H9 (cell line): ENCODE results near the gene MGAT5B. TPM values are rescaled to one million over a fixed set of nuclear protein-coding genes. Genes with fewer than 3 reads are reported as not detected.

ENCODE experiments used
- DNase-seq: peaks from one replicate; pipeline ENCODE4 v3.0.0-alpha.2; 2017
- H2AFZ ChIP-seq: one replicate; pipeline ENCODE4 v1.6.1; 2013; ENCODE audit warnings: mild to moderate bottlenecking, low read length, control low read depth, moderate library complexity
- H2AK5ac ChIP-seq: 2 replicates; pipeline ENCODE4 v1.6.1; 2013; ENCODE audit warnings: low read length, control low read depth, mixed read lengths; ENCODE audit not compliant: insufficient read length
- H2BK120ac ChIP-seq: one replicate; pipeline ENCODE4 v1.6.1; 2013; ENCODE audit warnings: low read depth, mild to moderate bottlenecking, low read length, control low read depth, inconsistent platforms; ENCODE audit not compliant: poor library complexity, severe bottlenecking
- H2BK12ac ChIP-seq: 2 replicates; pipeline ENCODE4 v1.6.1; 2013; ENCODE audit warnings: low read length, control low read depth, mixed read lengths, low read depth; ENCODE audit not compliant: insufficient read length
- H2BK15ac ChIP-seq: 2 replicates; pipeline ENCODE4 v1.6.1; 2013; ENCODE audit warnings: low read depth, low read length, control low read depth
- H2BK20ac ChIP-seq: one replicate; pipeline ENCODE4 v1.6.1; 2013; ENCODE audit warnings: low read depth, mild to moderate bottlenecking, low read length, control low read depth, inconsistent platforms; ENCODE audit not compliant: poor library complexity, severe bottlenecking
- H2BK5ac ChIP-seq: 2 replicates; pipeline ENCODE4 v1.6.1; 2013; ENCODE audit warnings: low read length, control low read depth, mixed read lengths; ENCODE audit not compliant: insufficient read length
- H3K14ac ChIP-seq: 2 replicates; pipeline ENCODE4 v1.6.1; 2013; ENCODE audit warnings: low read length, control low read depth; ENCODE audit not compliant: insufficient read depth
- H3K18ac ChIP-seq: 2 replicates; pipeline ENCODE4 v1.6.1; 2013; ENCODE audit warnings: low read depth, mild to moderate bottlenecking, mixed read lengths, low read length, control low read depth; ENCODE audit not compliant: insufficient read length
- H3K23ac ChIP-seq: 2 replicates; pipeline ENCODE4 v1.6.1; 2013; ENCODE audit warnings: low read length, control low read depth, mixed read lengths, low read depth; ENCODE audit not compliant: insufficient read length
- H3K23me2 ChIP-seq: 2 replicates; pipeline ENCODE4 v1.6.1; 2013; ENCODE audit warnings: low read depth, mild to moderate bottlenecking, mixed read lengths, low read length, control low read depth; ENCODE audit not compliant: insufficient read length, poor library complexity, severe bottlenecking
- H3K27ac ChIP-seq: 2 replicates; pipeline ENCODE4 v1.5.1; 2013; ENCODE audit warnings: low read length, control low read depth, mixed read lengths, low read depth; ENCODE audit not compliant: insufficient read length
- H3K27me3 ChIP-seq: 2 replicates; pipeline ENCODE4 v1.6.1; 2013; ENCODE audit warnings: low read length, control low read depth, inconsistent platforms; ENCODE audit not compliant: insufficient read depth
- H3K4ac ChIP-seq: 2 replicates; pipeline ENCODE4 v1.6.1; 2013; ENCODE audit warnings: low read depth, mild to moderate bottlenecking, control low read depth, inconsistent platforms, low read length, moderate library complexity
- H3K4me1 ChIP-seq: 2 replicates; pipeline ENCODE4 v1.6.1; 2013; ENCODE audit warnings: low read length, control low read depth, inconsistent platforms; ENCODE audit not compliant: insufficient read depth
- H3K4me2 ChIP-seq: 2 replicates; pipeline ENCODE4 v1.6.1; 2013; ENCODE audit warnings: low read length, control low read depth, mixed read lengths; ENCODE audit not compliant: insufficient read length, insufficient read depth
- H3K56ac ChIP-seq: 2 replicates; pipeline ENCODE4 v1.6.1; 2013; ENCODE audit warnings: low read depth, mild to moderate bottlenecking, mixed read lengths, low read length, control low read depth; ENCODE audit not compliant: insufficient read length
- H3K79me1 ChIP-seq: 2 replicates; pipeline ENCODE4 v1.6.1; 2013; ENCODE audit warnings: low read depth, mild to moderate bottlenecking, moderate library complexity, low read length, control low read depth, inconsistent platforms; ENCODE audit not compliant: insufficient read depth, poor library complexity, severe bottlenecking
- H3K79me2 ChIP-seq: 2 replicates; pipeline ENCODE4 v1.6.1; 2013; ENCODE audit warnings: low read length, control low read depth, inconsistent platforms; ENCODE audit not compliant: insufficient read depth
- H3K9ac ChIP-seq: 2 replicates; pipeline ENCODE4 v1.6.1; 2013; ENCODE audit warnings: low read length, control low read depth, mixed read lengths; ENCODE audit not compliant: insufficient read length; ENCODE audit errors: extremely low read depth
- H3K9me3 ChIP-seq: one replicate; pipeline ENCODE4 v1.6.1; 2013; ENCODE audit warnings: low read depth, low read length, inconsistent platforms; ENCODE audit not compliant: control insufficient read depth
- H3T11ph ChIP-seq: one replicate; pipeline ENCODE4 v1.6.1; 2013; ENCODE audit warnings: mild to moderate bottlenecking, low read length, control low read depth, inconsistent platforms
- H4K20me1 ChIP-seq: one replicate; pipeline ENCODE4 v1.6.1; 2013; ENCODE audit not compliant: control insufficient read depth, insufficient read length, insufficient read depth
- H4K5ac ChIP-seq: 2 replicates; pipeline ENCODE4 v1.6.1; 2013; ENCODE audit warnings: low read depth, mild to moderate bottlenecking, mixed read lengths, low read length, control low read depth; ENCODE audit not compliant: insufficient read length
- H4K8ac ChIP-seq: replicated peaks from 2 replicates; pipeline ENCODE4 v1.6.1; 2013; ENCODE audit warnings: low read length, control low read depth, mixed read lengths, low read depth; ENCODE audit not compliant: insufficient read length
- H4K91ac ChIP-seq: 2 replicates; pipeline ENCODE4 v1.6.1; 2013; ENCODE audit warnings: low read depth, mild to moderate bottlenecking, moderate library complexity, mixed read lengths, low read length, control low read depth; ENCODE audit not compliant: insufficient read length
- H3K27ac Mint-ChIP-seq, 3 experiments: 2 replicates in 2 of 3; 3 replicates in 1 of 3; pipeline ENCODE4 v1.8.0; 2020 to 2021; ENCODE audit warnings: mixed read lengths in 3 of 3, mild to moderate bottlenecking in 1 of 3, moderate library complexity in 1 of 3
- H3K27me3 Mint-ChIP-seq: 2 replicates; pipeline ENCODE4 v1.8.0; 2021; ENCODE audit warnings: low read depth, mild to moderate bottlenecking, moderate library complexity, mixed read lengths
- H3K36me3 Mint-ChIP-seq, 3 experiments: 2 replicates in 2 of 3; 3 replicates in 1 of 3; pipeline ENCODE4 v1.8.0; 2020 to 2021; ENCODE audit warnings: low read depth in 3 of 3, mixed read lengths in 3 of 3; ENCODE audit not compliant: insufficient read depth in 1 of 3
- H3K4me1 Mint-ChIP-seq, 2 experiments: 2 replicates each; pipeline ENCODE4 v1.8.0; 2020; ENCODE audit warnings: mixed read lengths in 2 of 2
- H3K4me3 Mint-ChIP-seq, 2 experiments: 2 replicates in 1 of 2; 3 replicates in 1 of 2; pipeline ENCODE4 v1.8.0; 2020 to 2021; ENCODE audit warnings: mild to moderate bottlenecking in 2 of 2, mixed read lengths in 2 of 2, moderate library complexity in 1 of 2
- H3K9me3 Mint-ChIP-seq, 2 experiments: 2 replicates in 1 of 2; 3 replicates in 1 of 2; pipeline ENCODE4 v1.8.0; 2020; ENCODE audit warnings: mild to moderate bottlenecking in 2 of 2, mixed read lengths in 2 of 2, moderate library complexity in 1 of 2
- CTCF ChIP-seq: fragments of 200-600 bp; sonication (generic); conservative IDR thresholded peaks from 3 replicates; pipeline ENCODE4 v1.8.0; 2021; ENCODE audit warnings: antibody characterized with exemption, mild to moderate bottlenecking
- WGBS: extraction: QIAGEN DNeasy Blood & Tissue Kit; methylation state at CpG from one replicate; pipeline ENCODE4 v1.1.7; 2013; ENCODE audit warnings: missing lambda C conversion rate, low lambda C conversion rate, mixed read lengths; ENCODE audit not compliant: insufficient read length; ENCODE audit errors: extremely low coverage; 5-methylcytosine and 5-hydroxymethylcytosine counted together
- total RNA-seq: library from RNA; stranded (reverse); gene quantifications from 2 replicates; pipeline ENCODE4 v1.2.1, GENCODE V29; 2021

MGAT5B gene
- total RNA-seq, 1 experiment from 2014 or later, result 4.9 TPM

DNA sequence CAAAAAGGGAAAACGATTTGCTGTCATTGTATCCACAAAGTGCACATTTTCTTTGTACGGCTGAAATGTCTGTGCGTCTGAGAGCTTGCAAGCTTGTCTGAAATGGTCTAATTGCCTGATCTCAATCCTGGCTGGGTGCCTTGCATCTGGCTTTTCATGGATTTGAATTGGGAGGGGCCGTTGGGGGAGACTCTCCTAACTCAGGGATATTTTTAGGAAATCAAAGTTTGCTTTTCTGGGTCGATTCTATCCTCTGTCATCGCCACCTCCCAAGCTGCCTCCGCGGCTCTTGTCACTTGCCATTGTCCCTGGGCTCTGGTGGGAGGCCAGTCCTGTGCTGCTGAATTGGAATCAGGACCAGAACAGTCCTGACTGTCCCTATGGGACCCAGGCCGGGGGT is 33.3 kb upstream of the MGAT5B start:
- Histone ChIP-seq H4K5ac (no peak overlapping the region), H3K27me3 (no peaks in the 10 kb centered on the region), H3K14ac (no peak overlapping the region; the same call in 1 of the 2 replicates), H2BK120ac (no peak overlapping the region), H3K23me2 (peaks cover 2% of the 10 kb centered on the region), H3K27ac (no peak overlapping the region), H2BK15ac (no peak overlapping the region), H3T11ph (no peak overlapping the region), H3K79me1 (no peaks in the 10 kb centered on the region), H3K18ac (no peak overlapping the region), H3K56ac (no peak overlapping the region), H3K4me2 (no peak overlapping the region), H2BK5ac (no peak overlapping the region), H2AK5ac (no peak overlapping the region), H3K4ac (no peak overlapping the region), H3K23ac (no peak overlapping the region), H3K9ac (no peak overlapping the region), H2BK20ac (no peak overlapping the region), H4K8ac (no peak overlapping the region), H2AFZ (no peak overlapping the region), H3K79me2 (no peaks in the 10 kb centered on the region), H3K4me1 (peaks cover 1% of the 10 kb centered on the region; the same call in 1 of the 2 replicates), H3K9me3 (no peaks in the 10 kb centered on the region), H2BK12ac (no peak overlapping the region), H4K91ac (no peak overlapping the region), H4K20me1 (no peaks in the 10 kb centered on the region)
- DNase-seq, result no peak
- Mint-ChIP-seq H3K27ac (no peak overlapping the region), H3K36me3 (no peaks in the 10 kb centered on the region), H3K9me3 (no peaks in the 10 kb centered on the region; a peak in 1 of 5 replicates), H3K4me1 (peaks cover 11 to 19% of the 10 kb centered on the region in 2 experiments), H3K4me3 (no peak overlapping the region), H3K27me3 (peaks cover 49% of the 10 kb centered on the region)
- no peak for TF ChIP-seq CTCF
- WGBS, result no CpG with 5 or more reads among the region's 9 CpGs
